ENCODE results near the gene SOS1. TPM values are rescaled to one million over a fixed set of nuclear protein-coding genes. Genes with fewer than 3 reads are reported as not detected.

SOS1 gene
- total and polyA plus RNA-seq, 3 donors from 2014 or later = 27.0 to 48.7 (median 40.6) TPM

- Histone ChIP-seq H3K4me1 (no peaks in the 10 kb centered on the region), H3K27me3 (no peaks in the 10 kb centered on the region), H3K9me3 (no peaks in the 10 kb centered on the region), H3K36me3 (ENCODE audit: low read depth, missing control alignments) (no peaks in the 10 kb centered on the region), H3K4me3 (no peak overlapping the region), H3K27ac (no peak overlapping the region)
- 59 to 67% methylated on average over 3 of the region's 3 CpGs for WGBS, 2 donors
- intact Hi-C loops (cut with DNase I; ENCODE audit: low total_unique reads) = no loop called here
- TF ChIP-seq POLR2A (IDR thresholded peaks at IDR 0.05) (no peak), CTCF (IDR thresholded peaks at IDR 0.05) (no peak)
- DNase-seq = no peak
These were observed 27.5 kb downstream of the SOS1 start for GRCh38 chr2:39093218-39093898.

GRCh38 chr2:39091543-39091942 is 29.3 kb downstream of the SOS1 start:
- no peak overlapping the region for H3K27ac ChIP-seq
- intact Hi-C loops (cut with DNase I; ENCODE audit: low total_unique reads) = no loop called here
- no peaks in the 10 kb centered on the region for H3K9me3 ChIP-seq
- DNase-seq = no peak
- H3K4me3 ChIP-seq = no peak overlapping the region
- no peaks in the 10 kb centered on the region for H3K27me3 ChIP-seq
- TF ChIP-seq CTCF (IDR thresholded peaks at IDR 0.05) (no peak), POLR2A (IDR thresholded peaks at IDR 0.05) (no peak)
- 86 to 89% methylated on average over 4 of the region's 4 CpGs for WGBS, 2 donors
- H3K36me3 ChIP-seq (ENCODE audit: low read depth, missing control alignments) = no peaks in the 10 kb centered on the region
- H3K4me1 ChIP-seq = no peaks in the 10 kb centered on the region

- H3K27ac ChIP-seq = no peak overlapping the region
- H3K36me3 ChIP-seq (ENCODE audit: low read depth, missing control alignments) = no peaks in the 10 kb centered on the region
- intact Hi-C loops (cut with DNase I; ENCODE audit: low total_unique reads) = no loop called here
- no peak overlapping the region for H3K4me3 ChIP-seq
- TF ChIP-seq CTCF (IDR thresholded peaks at IDR 0.05) (no peak), POLR2A (IDR thresholded peaks at IDR 0.05) (no peak)
- WGBS, 2 donors = 91 to 97% methylated on average over 3 of the region's 3 CpGs
- no peaks in the 10 kb centered on the region for H3K9me3 ChIP-seq
- DNase-seq = no peak
- H3K4me1 ChIP-seq = no peaks in the 10 kb centered on the region
- H3K27me3 ChIP-seq = no peaks in the 10 kb centered on the region
These were observed 29.8 kb downstream of the SOS1 start for GRCh38 chr2:39091063-39091462.

GRCh38 chr2:39080152-39080551 is 40.7 kb downstream of the SOS1 start:
- intact Hi-C loops (cut with DNase I; ENCODE audit: low total_unique reads) = no loop called here
- H3K9me3 ChIP-seq = no peaks in the 10 kb centered on the region
- H3K27me3 ChIP-seq = no peaks in the 10 kb centered on the region
- no peak overlapping the region for H3K27ac ChIP-seq
- WGBS, 2 donors = 97 to 98% methylated on average over 5 of the region's 5 CpGs
- no peak for DNase-seq
- peaks cover 4% of the 10 kb centered on the region for H3K4me1 ChIP-seq
- H3K36me3 ChIP-seq (ENCODE audit: low read depth, missing control alignments) = no peaks in the 10 kb centered on the region
- H3K4me3 ChIP-seq = no peak overlapping the region
- TF ChIP-seq CTCF (IDR thresholded peaks at IDR 0.05) = no peak
- no peak for TF ChIP-seq POLR2A (IDR thresholded peaks at IDR 0.05)

GRCh38 chr2:39069890-39070465 is 50.9 kb downstream of the SOS1 start:
- WGBS, 2 donors = 96 to 100% methylated on average over 1 of the region's 1 CpG
- DNase-seq = no peak
- Histone ChIP-seq H3K4me3 (no peak overlapping the region), H3K27me3 (no peaks in the 10 kb centered on the region), H3K4me1 (no peaks in the 10 kb centered on the region), H3K9me3 (no peaks in the 10 kb centered on the region), H3K36me3 (ENCODE audit: low read depth, missing control alignments) (no peaks in the 10 kb centered on the region), H3K27ac (no peak overlapping the region)
- no peak for TF ChIP-seq CTCF (IDR thresholded peaks at IDR 0.05)
- TF ChIP-seq POLR2A (IDR thresholded peaks at IDR 0.05) = no peak
- intact Hi-C loops (cut with DNase I; ENCODE audit: low total_unique reads) = no loop called here
